ENCODE results near the gene SAMD4A.
"Not testable (repeated sequence)": the region's sequence is repeated elsewhere in the genome, so short reads cannot be mapped to it uniquely, and the experiment has no call there.

The SAMD4A gene

GRCh38 chr14:54784657-54785056 lies 217.7 kb downstream of the SAMD4A start:
- no peak for DNase-seq (ENCODE audit: low spot score)

GRCh38 chr14:54785136-54785777 lies 218.3 kb downstream of the SAMD4A start:
- DNase-seq (ENCODE audit: low spot score) = no peak

GRCh38 chr14:54785778-54786770 lies 219.1 kb downstream of the SAMD4A start:
- DNase-seq (ENCODE audit: low spot score) = no peak

- DNase-seq (ENCODE audit: low spot score) = no peak
Observed at GRCh38 chr14:54786838-54787237, 219.9 kb downstream of the SAMD4A start.

GRCh38 chr14:54787261-54787660 lies 220.3 kb downstream of the SAMD4A start:
- no peak for DNase-seq (ENCODE audit: low spot score)

- no peak for DNase-seq (ENCODE audit: low spot score)
Observed at GRCh38 chr14:54788701-54789100, 221.8 kb downstream of the SAMD4A start.

- no peak for DNase-seq (ENCODE audit: low spot score)
Observed at GRCh38 chr14:54789166-54789565, 222.2 kb downstream of the SAMD4A start.

- no peak for DNase-seq (ENCODE audit: low spot score)
Observed at GRCh38 chr14:54789781-54790480, 223.0 kb downstream of the SAMD4A start.

GRCh38 chr14:54791001-54791400 lies 224.1 kb downstream of the SAMD4A start:
- DNase-seq (ENCODE audit: low spot score) = no peak

- no peak for DNase-seq (ENCODE audit: low spot score)
Observed at GRCh38 chr14:54792288-54792687, 225.4 kb downstream of the SAMD4A start.

- no peak for DNase-seq (ENCODE audit: low spot score)
Observed at GRCh38 chr14:54794159-54794558, 227.2 kb downstream of the SAMD4A start.

- DNase-seq (ENCODE audit: low spot score) = no peak
Observed at GRCh38 chr14:54794796-54795195, 227.9 kb downstream of the SAMD4A start.

GRCh38 chr14:54796961-54797360 lies 230.0 kb downstream of the SAMD4A start:
- no peak for DNase-seq (ENCODE audit: low spot score)

- DNase-seq (ENCODE audit: low spot score) = no peak
Observed at GRCh38 chr14:54797556-54797955, 230.6 kb downstream of the SAMD4A start.

- no peak for DNase-seq (ENCODE audit: low spot score)
Observed at GRCh38 chr14:54797986-54798385, 231.1 kb downstream of the SAMD4A start.

GRCh38 chr14:54798465-54799124 lies 231.7 kb downstream of the SAMD4A start:
- no peak for DNase-seq (ENCODE audit: low spot score)

GRCh38 chr14:54801482-54801881 lies 234.6 kb downstream of the SAMD4A start:
- DNase-seq (ENCODE audit: low spot score) = not testable (repeated sequence)

- no peak for DNase-seq (ENCODE audit: low spot score)
Observed at GRCh38 chr14:54803396-54803795, 236.5 kb downstream of the SAMD4A start.

GRCh38 chr14:54803926-54804537 lies 237.1 kb downstream of the SAMD4A start:
- DNase-seq (ENCODE audit: low spot score) = no peak

GRCh38 chr14:54804538-54805041 lies 237.7 kb downstream of the SAMD4A start:
- DNase-seq (ENCODE audit: low spot score) = no peak

GRCh38 chr14:54805070-54805444 lies 238.1 kb downstream of the SAMD4A start:
- no peak for DNase-seq (ENCODE audit: low spot score)

Measured in COLO829 (cell line).